ACC112 (cell line): ENCODE data around the gene SCAMP2.

ENCODE experiments used
- H2AFZ ChIP-seq: fragments of 200-600 bp; sonication (generic); one replicate; pipeline ENCODE4 v1.6.0; 2017; ENCODE audit warnings: antibody characterized with exemption, low read length; ENCODE audit not compliant: unreplicated experiment
- H3K27ac ChIP-seq: fragments of 200-600 bp; sonication (generic); 2 replicates; pipeline ENCODE4 v1.5.1; 2014; ENCODE audit warnings: low read depth, mild to moderate bottlenecking, antibody characterized with exemption, low read length, moderate library complexity
- H3K27me3 ChIP-seq: fragments of 200-600 bp; sonication (generic); 2 replicates; pipeline ENCODE4 v1.6.1; 2014; ENCODE audit warnings: mild to moderate bottlenecking, antibody characterized with exemption, low read length, moderate library complexity, mixed read lengths; ENCODE audit not compliant: insufficient read depth
- H3K36me3 ChIP-seq: fragments of 200-600 bp; sonication (generic); 2 replicates; pipeline ENCODE4 v1.6.1; 2016; ENCODE audit warnings: mild to moderate bottlenecking, antibody characterized with exemption, low read length, moderate library complexity, mixed read lengths; ENCODE audit not compliant: insufficient read depth
- H3K4me1 ChIP-seq: fragments of 200-600 bp; sonication (generic); one replicate; pipeline ENCODE4 v1.6.1; 2016; ENCODE audit warnings: low read length, mixed read lengths; ENCODE audit not compliant: insufficient read depth, unreplicated experiment, control insufficient read depth
- H3K4me3 ChIP-seq: fragments of 200-600 bp; sonication (generic); 2 replicates; pipeline ENCODE4 v1.5.1; 2014; ENCODE audit warnings: mild to moderate bottlenecking, low read depth, low read length
- H3K79me2 ChIP-seq: fragments of 200-600 bp; sonication (generic); one replicate; pipeline ENCODE4 v1.6.0; 2016; ENCODE audit warnings: low read length; ENCODE audit not compliant: control insufficient read depth, unreplicated experiment, insufficient read depth

The SCAMP2 gene

DNA sequence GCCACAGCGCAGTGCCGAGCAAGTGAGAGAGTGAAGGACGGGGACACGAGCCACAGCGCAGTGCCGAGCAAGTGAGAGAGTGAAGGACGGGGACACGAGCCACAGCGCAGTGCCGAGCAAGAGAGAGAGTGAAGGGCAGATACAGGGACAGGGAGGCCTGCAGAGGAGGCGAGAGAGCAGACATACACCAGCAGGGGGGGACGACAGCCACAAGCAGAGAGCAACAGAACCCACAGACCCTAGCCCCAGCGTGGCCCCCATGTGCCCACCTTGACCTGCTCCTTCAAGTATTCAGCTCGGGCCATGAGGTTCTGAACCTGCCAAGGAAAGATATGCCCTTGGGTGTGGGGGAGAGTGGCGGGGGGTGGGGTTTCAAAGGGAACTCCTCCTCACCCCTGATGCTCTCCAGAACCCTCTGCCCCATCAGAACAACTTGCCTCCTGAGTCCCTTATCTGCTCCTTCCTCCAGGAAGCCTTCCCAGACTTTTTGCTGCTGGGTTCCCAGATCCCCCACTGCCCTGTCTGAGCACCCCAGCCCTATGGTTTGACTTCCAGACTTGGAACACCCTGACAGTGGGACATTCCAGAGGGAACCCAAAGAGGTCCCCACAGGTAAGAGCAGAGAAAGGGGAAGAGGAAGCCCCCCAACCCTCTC is 35.6 kb downstream of the SCAMP2 start:
- Histone ChIP-seq H3K4me1 (peaks cover 6% of the 10 kb centered on the region), H3K79me2 (peaks cover 6% of the 10 kb centered on the region), H3K27ac (no peak overlapping the region), H3K27me3 (no peaks in the 10 kb centered on the region), H2AFZ (no peak overlapping the region), H3K36me3 (no peaks in the 10 kb centered on the region), H3K4me3 (no peak overlapping the region)

DNA sequence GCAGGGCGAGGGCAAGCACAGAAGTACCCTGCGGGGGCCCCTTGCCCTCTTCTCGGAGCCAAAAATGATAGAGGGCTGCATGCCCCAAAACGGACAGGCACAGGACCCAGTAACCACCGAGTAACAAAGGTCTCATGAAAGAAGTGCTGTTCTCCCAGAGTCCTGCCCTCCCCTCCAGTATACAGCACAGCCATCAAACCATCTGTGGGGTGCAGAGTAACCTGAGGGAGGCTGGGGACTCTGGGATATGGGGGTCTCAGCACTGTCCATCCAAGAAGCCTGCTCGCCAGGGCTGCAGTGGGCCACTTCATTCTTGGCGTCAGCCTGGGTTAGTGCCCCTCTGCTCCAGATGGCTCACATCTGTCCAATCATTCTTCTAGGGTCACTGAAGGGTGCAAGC is 36.3 kb downstream of the SCAMP2 start:
- no peak overlapping the region for H3K4me3 ChIP-seq
- H2AFZ ChIP-seq: no peak overlapping the region
- H3K36me3 ChIP-seq: no peaks in the 10 kb centered on the region
- H3K27ac ChIP-seq: no peak overlapping the region
- H3K27me3 ChIP-seq: no peaks in the 10 kb centered on the region
- peaks cover 2% of the 10 kb centered on the region for H3K4me1 ChIP-seq
- H3K79me2 ChIP-seq: peaks cover 2% of the 10 kb centered on the region

DNA sequence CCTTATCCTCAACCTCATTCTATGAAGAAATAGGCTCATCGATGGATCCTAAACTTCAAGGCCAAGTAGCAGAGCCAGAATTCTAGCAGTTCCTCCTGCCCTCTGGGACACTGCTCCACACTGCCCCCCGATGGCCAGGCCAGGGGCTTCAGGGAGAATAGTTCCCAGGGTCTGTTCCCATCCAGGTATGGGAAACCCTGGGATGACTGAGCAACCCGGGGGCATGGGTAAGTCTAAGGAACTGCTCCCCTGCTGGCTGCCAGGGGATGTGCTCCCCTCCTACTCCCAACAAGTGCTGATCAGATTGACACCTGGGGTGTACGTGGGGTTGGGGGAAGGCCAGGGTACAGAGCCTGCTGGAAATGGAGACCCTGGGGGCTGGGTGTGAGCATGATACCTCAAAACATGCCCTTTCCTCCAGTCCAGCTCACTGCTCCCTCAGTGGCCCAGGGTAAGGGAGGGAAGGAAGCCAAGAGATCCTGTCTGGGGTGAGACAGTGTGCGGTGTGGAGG is 37.8 kb downstream of the SCAMP2 start:
- no peaks in the 10 kb centered on the region for H3K27me3 ChIP-seq
- no peak overlapping the region for H2AFZ ChIP-seq
- H3K36me3 ChIP-seq: no peaks in the 10 kb centered on the region
- H3K4me1 ChIP-seq: no peaks in the 10 kb centered on the region
- no peak overlapping the region for H3K4me3 ChIP-seq
- H3K79me2 ChIP-seq: no peaks in the 10 kb centered on the region
- no peak overlapping the region for H3K27ac ChIP-seq

DNA sequence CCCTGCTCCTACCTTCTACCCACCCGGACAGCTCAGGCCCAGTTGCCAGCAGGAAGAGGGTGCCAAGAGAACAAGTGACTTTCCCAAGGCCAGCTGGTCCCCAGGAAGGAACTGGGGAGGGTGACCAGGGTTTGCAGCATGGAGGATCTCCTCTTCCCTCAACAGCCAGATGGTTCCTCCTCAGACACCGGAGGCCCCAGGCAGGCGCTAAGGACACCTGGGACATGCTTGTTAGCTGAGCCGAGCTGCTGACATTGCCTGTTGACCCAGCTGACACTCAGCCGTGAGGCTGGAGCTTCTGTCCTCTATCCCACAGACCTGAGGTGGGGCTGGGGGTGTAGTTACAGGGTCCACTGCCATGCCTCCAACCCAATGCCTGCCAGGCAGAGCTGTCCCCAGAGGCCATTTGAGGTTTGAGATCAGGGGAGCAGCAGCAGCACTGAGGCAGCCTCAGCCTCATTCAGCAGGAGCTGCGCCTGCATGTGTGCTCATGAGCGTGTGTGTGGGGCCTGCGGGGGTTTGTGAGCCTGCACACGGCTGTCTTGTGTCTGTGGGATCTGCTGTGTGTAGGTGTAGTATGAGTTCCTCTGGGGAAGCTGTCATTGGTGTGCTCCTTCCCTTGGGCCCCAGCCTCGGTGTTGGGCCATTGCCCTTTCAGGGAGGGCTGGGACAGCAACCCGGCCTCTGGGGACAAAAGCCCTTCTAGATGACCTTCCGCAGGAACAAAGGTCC is 39.6 kb downstream of the SCAMP2 start:
- Histone ChIP-seq H3K4me1 (peaks cover 6% of the 10 kb centered on the region), H3K36me3 (no peaks in the 10 kb centered on the region), H3K27ac (no peak overlapping the region), H3K4me3 (no peak overlapping the region), H3K79me2 (no peaks in the 10 kb centered on the region), H3K27me3 (0 out of 2 replicates have a peak, but pooled peaks cover 7% of the 10 kb centered on the region), H2AFZ (no peak overlapping the region)

DNA sequence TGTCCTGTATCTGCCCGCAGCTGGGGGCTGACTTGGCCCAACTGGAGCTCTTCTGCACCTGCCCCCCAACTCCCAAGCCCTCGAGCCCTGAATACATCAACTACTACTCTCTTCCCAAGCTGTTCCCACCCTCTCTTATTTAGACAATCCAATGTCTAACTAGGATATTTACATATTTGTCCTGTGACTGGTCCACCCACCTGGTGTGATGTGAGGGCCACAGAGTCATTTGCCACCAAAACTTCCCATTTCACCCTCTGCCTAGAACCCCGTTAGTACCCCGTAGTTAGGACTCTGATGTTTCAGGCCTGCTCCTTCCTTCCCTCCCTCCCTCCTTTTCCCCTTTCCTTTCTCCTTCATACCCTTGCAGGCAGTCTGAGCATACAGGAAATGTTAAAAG is 40.3 kb downstream of the SCAMP2 start:
- Histone ChIP-seq H3K4me3 (no peak overlapping the region), H3K27ac (no peak overlapping the region), H2AFZ (no peak overlapping the region), H3K27me3 (peaks cover 14% of the 10 kb centered on the region), H3K79me2 (no peaks in the 10 kb centered on the region), H3K4me1 (peaks cover 6% of the 10 kb centered on the region), H3K36me3 (no peaks in the 10 kb centered on the region)

DNA sequence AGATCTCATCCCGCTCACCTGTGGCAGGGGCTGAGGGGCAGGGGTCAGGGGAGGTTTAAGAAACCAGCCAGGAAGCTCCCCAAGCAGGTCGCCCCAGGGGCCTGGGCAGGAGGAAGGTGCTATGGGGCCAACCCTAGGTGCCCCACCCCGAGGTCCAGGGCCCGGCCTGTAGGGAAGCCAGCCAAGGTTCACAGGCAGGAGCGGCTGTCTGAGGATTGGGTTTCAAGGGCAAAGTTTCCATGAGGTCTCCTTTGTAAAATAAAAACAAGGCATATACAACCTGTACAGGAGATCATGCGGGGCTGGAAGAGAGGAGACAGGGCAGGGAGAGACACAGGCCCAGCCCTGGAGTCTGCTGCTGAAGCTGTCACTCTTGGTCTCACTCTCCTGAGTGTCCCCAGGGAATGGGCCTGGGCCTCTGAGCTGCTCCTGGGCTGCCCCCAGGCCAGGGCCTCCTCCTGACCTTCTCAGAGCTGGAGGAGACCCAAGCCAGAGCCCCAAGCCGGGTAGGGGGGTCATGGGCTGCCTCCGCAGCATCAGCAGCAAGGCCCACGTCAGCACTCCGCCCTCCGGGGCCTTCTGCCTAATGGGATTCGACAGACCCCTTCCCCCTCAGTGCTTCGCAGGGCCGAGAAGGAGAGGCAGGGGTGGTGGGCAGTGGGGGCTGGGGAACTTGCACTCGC is 41.2 kb downstream of the SCAMP2 start:
- Histone ChIP-seq H3K27me3 (peaks cover 23% of the 10 kb centered on the region), H3K4me3 (no peak overlapping the region), H3K79me2 (no peaks in the 10 kb centered on the region), H3K27ac (no peak overlapping the region), H3K4me1 (peaks cover 6% of the 10 kb centered on the region), H2AFZ (no peak overlapping the region), H3K36me3 (no peaks in the 10 kb centered on the region)

DNA sequence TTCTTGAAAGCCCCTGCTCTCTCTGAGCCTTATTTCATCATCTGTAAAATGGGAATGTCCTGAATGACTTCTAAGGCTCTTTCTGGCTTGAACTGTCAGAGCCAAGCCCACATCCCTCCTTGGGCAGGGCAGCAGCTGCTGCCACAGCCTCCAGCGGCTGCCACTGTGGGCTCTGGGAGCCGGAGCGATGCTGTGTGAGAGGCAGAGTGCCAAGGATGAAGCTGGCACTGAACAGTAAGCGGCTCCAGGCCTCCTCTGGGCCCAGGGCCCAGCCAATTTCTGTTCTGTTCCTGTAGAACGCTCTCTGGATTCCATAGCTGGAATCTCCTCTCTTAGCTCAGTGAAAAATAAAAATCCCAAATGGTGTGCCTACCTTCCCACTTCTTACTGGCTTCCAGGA is 42.3 kb downstream of the SCAMP2 start:
- Histone ChIP-seq H3K4me3 (no peak overlapping the region), H3K4me1 (peaks cover 6% of the 10 kb centered on the region), H2AFZ (no peak overlapping the region), H3K27ac (no peak overlapping the region), H3K79me2 (no peaks in the 10 kb centered on the region), H3K27me3 (peaks cover 31% of the 10 kb centered on the region), H3K36me3 (no peaks in the 10 kb centered on the region)

DNA sequence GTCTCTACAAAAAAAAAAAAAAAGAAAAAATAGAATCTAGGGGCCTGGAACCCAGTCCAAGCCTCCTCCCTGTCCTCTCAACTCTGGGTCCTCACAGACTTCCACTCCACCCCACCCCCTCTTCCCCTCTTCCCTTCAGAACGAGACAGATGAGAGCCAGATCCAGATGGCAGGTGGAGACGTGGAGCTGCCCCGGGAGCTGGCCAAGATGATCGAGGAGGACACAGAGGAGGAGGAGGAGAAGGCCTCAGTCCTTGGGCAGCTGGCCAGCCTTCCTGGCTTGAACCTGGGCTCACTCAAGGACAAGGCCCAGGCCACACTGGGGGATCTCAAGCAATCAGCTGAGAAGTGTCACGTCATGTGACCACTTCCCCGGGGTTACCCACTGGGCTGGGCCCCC is 43.2 kb downstream of the SCAMP2 start:
- Histone ChIP-seq H3K27me3 (peaks cover 40% of the 10 kb centered on the region), H3K27ac (no peak overlapping the region), H3K4me1 (peaks cover 6% of the 10 kb centered on the region), H2AFZ (no peak overlapping the region), H3K4me3 (no peak overlapping the region), H3K79me2 (no peaks in the 10 kb centered on the region), H3K36me3 (no peaks in the 10 kb centered on the region)

DNA sequence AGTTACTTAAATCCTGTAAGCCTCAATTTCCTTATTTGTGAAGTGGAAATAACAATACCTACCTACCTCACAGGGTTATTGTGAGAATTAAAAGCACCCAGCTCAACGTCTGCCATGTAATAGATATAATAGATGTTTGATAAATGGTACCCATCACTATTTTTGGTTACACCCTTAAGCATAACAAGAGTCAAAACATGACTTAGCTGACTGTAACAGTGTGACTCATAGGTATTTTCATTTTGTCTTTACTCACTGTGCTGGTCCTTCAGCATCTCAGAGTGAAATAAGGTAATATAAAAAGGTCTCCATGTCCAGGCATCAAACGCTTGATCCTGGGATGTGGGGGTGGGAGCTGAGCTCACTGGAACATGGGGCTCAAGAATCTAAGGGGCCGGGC is 43.7 kb downstream of the SCAMP2 start:
- no peaks in the 10 kb centered on the region for H3K79me2 ChIP-seq
- peaks cover 44% of the 10 kb centered on the region for H3K27me3 ChIP-seq
- no peaks in the 10 kb centered on the region for H3K36me3 ChIP-seq
- no peak overlapping the region for H3K4me3 ChIP-seq
- no peak overlapping the region for H3K27ac ChIP-seq
- no peak overlapping the region for H2AFZ ChIP-seq
- peaks cover 6% of the 10 kb centered on the region for H3K4me1 ChIP-seq

DNA sequence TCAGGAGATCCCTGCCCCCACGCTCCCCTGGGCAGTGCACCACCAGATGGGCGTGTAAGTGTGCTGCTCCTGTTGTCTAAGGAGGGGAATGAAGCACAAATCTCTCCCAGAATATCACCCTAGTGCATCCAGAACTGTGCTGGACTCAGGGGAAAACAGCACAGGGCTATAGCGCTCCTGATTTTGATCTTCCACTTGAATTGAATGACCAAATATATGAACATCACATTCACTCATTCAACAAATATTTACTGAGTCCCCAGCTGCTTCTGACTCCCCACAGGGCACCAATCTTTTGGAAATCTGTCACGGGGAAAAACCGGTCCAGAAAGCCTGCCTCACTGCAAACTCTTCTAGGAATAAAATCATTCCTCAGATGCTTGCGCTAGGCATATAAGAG is 44.3 kb downstream of the SCAMP2 start:
- Histone ChIP-seq H3K27me3 (peaks cover 48% of the 10 kb centered on the region), H2AFZ (no peak overlapping the region)

More for the DNA sequence above, 44.3 kb downstream of the SCAMP2 start:
- Histone ChIP-seq H3K36me3 (no peaks in the 10 kb centered on the region), H3K27ac (no peak overlapping the region), H3K4me1 (peaks cover 6% of the 10 kb centered on the region), H3K4me3 (no peak overlapping the region), H3K79me2 (no peaks in the 10 kb centered on the region)
